ENCODE measurements around the gene RUFY3.

DNA sequence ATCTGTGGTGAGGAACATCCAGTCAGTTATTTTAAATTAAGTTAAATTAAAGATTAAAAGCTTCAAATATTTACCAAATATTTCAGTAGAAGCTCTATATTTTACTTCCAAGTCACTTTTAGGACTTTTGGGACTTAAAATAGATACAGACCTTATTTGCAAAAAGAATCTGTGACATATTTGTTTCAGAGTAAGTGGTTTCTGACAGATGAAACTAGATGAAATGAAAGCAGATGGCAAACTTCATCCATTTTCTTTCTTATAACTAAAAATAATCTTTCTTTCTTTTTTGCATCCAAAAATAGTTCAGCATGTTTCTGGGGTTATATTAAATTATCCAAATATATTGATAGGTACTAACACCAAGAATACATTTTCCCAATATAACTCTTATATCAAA lies 40.1 kb upstream of the RUFY3 start:
- TF ChIP-seq, protein P1, sequence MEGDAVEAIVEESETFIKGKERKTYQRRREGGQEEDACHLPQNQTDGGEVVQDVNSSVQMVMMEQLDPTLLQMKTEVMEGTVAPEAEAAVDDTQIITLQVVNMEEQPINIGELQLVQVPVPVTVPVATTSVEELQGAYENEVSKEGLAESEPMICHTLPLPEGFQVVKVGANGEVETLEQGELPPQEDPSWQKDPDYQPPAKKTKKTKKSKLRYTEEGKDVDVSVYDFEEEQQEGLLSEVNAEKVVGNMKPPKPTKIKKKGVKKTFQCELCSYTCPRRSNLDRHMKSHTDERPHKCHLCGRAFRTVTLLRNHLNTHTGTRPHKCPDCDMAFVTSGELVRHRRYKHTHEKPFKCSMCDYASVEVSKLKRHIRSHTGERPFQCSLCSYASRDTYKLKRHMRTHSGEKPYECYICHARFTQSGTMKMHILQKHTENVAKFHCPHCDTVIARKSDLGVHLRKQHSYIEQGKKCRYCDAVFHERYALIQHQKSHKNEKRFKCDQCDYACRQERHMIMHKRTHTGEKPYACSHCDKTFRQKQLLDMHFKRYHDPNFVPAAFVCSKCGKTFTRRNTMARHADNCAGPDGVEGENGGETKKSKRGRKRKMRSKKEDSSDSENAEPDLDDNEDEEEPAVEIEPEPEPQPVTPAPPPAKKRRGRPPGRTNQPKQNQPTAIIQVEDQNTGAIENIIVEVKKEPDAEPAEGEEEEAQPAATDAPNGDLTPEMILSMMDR (IDR thresholded peaks at IDR 0.05), result no peak
- TF ChIP-seq POLR2A (IDR thresholded peaks at IDR 0.05), result no peak

Data from adrenal gland (tissue), 5 donors.